IMR-90 (cell line): ENCODE data around the gene USP24. TPM values are rescaled to one million over a fixed set of nuclear protein-coding genes. Genes with fewer than 3 reads are reported as not detected.

Experiments used
- microRNA-seq, 2 experiments: library from miRNA; stranded (forward) in 1 of 2; unstranded in 1 of 2; fragments of 10-50 nt in 1 of 2; fragments of <30 nt in 1 of 2; gene quantifications in 1 of 2; microRNA quantifications in 1 of 2; one replicate each; pipeline versions ENCODE3 to v1.1.0; 2013 to 2020; ENCODE audit not compliant: insufficient read depth in 1 of 2, insufficient read length in 1 of 2, unreplicated experiment in 1 of 2
- polyA plus RNA-seq, 3 experiments: library from polyadenylated mRNA; depleted of rRNA; stranded (reverse); fragments of >200 nt; gene quantifications; 2 replicates each; pipeline ENCODE4 v1.2.3, GENCODE V29; 2012; ENCODE audit warnings: low replicate concordance in 1 of 3
- small RNA-seq, 5 experiments: library from RNA; depleted of rRNA; stranded (forward); fragments of <200 nt; gene quantifications; one replicate each; pipeline ENCODE3, GENCODE V24; 2012
- total RNA-seq: library from RNA; depleted of rRNA; stranded (reverse); fragments of >200 nt; gene quantifications from 2 replicates; pipeline ENCODE4 v1.2.3, GENCODE V29; 2012; rRNA removed

Gene USP24
- total and polyA plus RNA-seq, 2 of the 4 experiments (the other 2 are of a cell fraction): 8.4 to 36.7 TPM

Small RNA genes within 50 kb of the gene (microRNA-seq; reads per million reads assigned to microRNA genes)
- 0 reads per million in 2 experiments for gene MIR4422

Small RNA genes within 50 kb of the gene (small RNA-seq; reads per million reads assigned to genes)
- 0 to 1.5 (median 0) reads per million in 5 experiments for gene MIR4422

Other genes starting within 250 kb of the USP24 start
- gene TMEM61, start 234.7 kb downstream of the USP24 start, total RNA-seq: not detected in 2 replicates
- gene TMEM61, start 234.7 kb downstream of the USP24 start, polyA plus RNA-seq (2012; rRNA removed): 0.10 TPM in 1 of 2 replicates, not detected in the other
- not detected in 2 replicates for gene BSND, start 216.4 kb downstream of the USP24 start, total RNA-seq
- gene BSND, start 216.4 kb downstream of the USP24 start, polyA plus RNA-seq (2012; rRNA removed): not detected in 2 replicates
- under 0.01 TPM in 2 replicates for gene PCSK9, start 175.8 kb downstream of the USP24 start, total RNA-seq
- gene PCSK9, start 175.8 kb downstream of the USP24 start, polyA plus RNA-seq (2012; rRNA removed): 0.14 and 0.17 TPM in 2 replicates